ENCODE measurements around the gene LRRK2.

DNA sequence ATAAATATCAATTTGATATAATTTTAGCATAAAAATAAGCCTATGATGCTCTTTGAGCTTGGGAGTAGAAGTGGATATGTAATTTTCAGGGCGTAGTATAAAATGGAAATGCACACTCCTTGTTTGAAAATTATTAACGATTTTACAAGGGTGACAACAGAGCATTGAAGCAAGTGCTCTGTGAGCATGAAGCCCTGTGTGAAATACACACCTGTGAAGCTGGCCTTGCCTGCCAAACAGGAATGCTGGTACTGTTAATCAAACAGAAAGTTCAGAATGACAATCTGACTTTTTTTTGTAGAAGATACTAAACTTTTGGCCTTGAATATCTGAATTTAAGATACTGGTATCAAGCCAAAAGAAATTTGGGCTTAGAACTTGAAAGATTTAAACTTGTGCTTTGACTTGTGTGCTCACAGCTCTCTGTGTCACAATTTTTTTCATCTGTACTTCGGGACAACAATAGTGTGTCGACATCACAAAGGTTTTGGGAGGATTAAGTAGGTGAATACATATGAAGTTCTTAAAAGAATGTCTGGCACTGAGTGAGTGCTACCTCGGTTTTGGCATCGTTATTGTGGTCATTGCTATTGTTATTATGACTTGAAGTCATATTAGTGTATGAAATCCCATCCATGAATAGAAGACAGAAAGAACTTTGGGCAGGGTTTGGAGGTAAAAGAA, 47.3 kb downstream of the LRRK2 start:
- TF ChIP-seq POLR2A (IDR thresholded peaks at IDR 0.05; ENCODE audit: low read depth) (no peak), EP300 (IDR thresholded peaks at IDR 0.05) (no peak)
- TF ChIP-seq, protein P1, sequence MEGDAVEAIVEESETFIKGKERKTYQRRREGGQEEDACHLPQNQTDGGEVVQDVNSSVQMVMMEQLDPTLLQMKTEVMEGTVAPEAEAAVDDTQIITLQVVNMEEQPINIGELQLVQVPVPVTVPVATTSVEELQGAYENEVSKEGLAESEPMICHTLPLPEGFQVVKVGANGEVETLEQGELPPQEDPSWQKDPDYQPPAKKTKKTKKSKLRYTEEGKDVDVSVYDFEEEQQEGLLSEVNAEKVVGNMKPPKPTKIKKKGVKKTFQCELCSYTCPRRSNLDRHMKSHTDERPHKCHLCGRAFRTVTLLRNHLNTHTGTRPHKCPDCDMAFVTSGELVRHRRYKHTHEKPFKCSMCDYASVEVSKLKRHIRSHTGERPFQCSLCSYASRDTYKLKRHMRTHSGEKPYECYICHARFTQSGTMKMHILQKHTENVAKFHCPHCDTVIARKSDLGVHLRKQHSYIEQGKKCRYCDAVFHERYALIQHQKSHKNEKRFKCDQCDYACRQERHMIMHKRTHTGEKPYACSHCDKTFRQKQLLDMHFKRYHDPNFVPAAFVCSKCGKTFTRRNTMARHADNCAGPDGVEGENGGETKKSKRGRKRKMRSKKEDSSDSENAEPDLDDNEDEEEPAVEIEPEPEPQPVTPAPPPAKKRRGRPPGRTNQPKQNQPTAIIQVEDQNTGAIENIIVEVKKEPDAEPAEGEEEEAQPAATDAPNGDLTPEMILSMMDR (IDR thresholded peaks at IDR 0.05) = no peak
